HT1080 (cell line): Measurements from ENCODE around the gene NNMT. TPM values are rescaled to one million over a fixed set of nuclear protein-coding genes. Genes with fewer than 3 reads are reported as not detected.
"Not testable (repeated sequence)": the region's sequence is repeated elsewhere in the genome, so short reads cannot be mapped to it uniquely, and the experiment has no call there.

Source experiments
- DNase-seq: peaks from one replicate; pipeline ENCODE4 v3.0.0-alpha.2; 2015; ENCODE audit warnings: low read depth
- total RNA-seq: library from RNA; depleted of rRNA; stranded (reverse); fragments of >200 nt; shearing (Covaris generic); gene quantifications from 2 replicates; pipeline ENCODE4 v1.2.3, GENCODE V29; 2014

NNMT gene
- total RNA-seq, 1 experiment from 2014 or later = 162 TPM

DNA sequence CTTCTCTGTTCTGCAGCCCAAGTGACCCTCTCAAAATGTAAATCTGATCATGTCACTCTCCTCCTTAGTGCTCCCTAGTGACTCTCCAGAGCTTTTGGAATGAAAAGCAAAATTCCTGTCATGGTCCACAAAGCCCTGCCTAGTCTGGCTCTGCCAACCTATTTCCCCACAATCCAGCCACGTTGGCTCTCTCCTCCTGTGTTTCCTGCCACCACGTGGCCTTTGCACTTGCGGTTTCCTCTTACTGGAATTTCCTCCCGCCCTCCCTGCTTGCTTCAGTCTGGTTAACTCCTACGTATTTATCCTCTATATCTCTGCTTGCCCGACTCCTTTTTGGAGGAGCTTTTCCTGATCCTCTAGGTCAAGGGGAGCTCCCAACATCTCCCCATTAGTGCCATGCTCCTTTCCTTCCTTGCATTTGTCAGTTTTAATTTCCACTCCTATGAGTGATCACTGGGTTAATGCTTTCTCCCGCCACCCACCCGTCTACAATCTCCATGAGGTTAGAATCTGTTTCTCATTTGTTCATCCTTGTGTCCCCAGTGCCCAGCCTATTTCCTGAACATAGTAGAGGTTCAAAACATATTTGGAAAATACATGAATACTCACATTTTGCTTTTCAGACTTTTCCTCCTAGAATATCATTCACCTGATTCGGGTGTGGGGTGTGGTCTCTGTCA, 11.5 kb downstream of the NNMT start:
- peak; percentile 88 for DNase-seq

- DNase-seq = no peak
These were observed 12.5 kb downstream of the NNMT start for GRCh38 chr11:114308689-114309089.

GRCh38 chr11:114309517-114309916, 13.3 kb downstream of the NNMT start:
- no peak for DNase-seq

- no peak for DNase-seq
These were observed 13.9 kb downstream of the NNMT start for GRCh38 chr11:114310095-114310494.

- DNase-seq = no peak
These were observed 15.7 kb downstream of the NNMT start for GRCh38 chr11:114311946-114312345.

DNA sequence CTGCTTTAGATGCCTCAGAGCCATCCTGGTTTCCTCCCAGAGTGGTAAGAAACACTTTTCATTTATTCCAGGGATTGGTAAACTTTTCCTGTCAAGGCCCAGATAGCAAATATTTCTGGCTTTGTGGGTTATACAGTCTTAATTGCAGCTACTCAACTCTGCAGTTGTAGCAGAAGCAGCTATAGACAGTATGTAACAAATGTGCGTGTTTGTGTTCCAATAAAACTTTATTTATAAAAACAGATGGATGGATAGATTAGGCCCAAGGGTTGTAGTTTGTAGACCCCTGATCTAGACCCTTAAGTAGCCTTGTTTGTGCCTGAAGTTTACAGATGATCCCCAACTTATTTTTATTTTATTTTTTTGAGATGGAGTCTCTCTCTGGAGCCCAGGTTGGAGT, 17.9 kb downstream of the NNMT start:
- DNase-seq = no peak

- no peak for DNase-seq
These were observed 19.7 kb downstream of the NNMT start for GRCh38 chr11:114315749-114316368.

DNA sequence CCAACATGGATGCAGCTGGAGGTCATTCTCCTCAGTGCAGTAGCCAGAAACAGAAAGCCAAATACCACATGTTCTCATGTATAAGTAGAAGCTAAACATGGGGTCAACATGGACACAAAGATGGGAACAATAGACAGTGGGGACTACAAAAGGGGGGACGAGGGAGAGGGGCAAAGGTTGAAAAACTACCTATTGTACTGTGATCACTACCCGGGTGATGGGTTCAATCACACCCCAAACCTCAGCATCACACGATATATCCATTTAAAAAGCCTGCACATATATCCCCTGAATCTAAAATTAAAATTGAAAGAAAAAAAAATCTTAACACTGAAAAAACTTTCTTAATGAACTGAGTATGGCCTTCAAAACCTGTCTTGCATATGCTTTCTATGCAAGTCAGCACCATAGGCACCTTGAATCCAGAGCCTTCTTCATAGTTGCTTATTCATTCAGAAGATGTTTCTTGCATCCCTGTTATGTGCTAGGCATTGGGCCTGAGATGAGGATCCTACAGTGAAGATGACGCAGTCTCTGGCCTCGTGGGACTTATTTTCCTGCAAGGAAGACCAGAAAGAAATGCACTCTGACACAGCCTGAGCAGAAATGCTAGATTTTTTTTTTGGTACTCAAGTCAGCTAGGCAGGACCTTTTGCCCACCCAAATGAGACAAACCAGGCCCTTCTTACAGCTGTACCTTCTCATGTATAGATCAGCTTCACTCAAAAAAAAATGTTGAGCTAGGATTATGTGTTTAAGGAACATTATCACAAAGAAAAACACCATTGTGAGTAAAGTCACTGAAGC, 21.0 kb downstream of the NNMT start:
- DNase-seq = no peak

DNA sequence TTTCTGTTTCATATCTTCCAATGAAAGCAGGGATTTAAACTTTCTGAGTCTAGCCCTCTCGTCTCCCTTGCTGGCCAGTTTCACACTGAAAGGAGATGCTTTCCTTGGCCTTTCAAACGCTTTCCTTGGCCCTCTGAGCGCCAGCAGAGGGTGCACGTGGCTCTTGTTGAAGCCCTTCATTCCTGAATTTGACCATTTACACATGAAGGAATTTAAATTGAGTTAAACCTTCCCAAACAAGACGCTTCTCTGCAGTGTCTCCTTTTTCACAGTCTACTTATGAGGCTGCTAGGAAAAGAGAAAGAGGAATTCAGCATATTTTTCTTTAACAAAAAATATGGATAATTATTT, 21.6 kb downstream of the NNMT start:
- DNase-seq = peak; percentile 45

DNA sequence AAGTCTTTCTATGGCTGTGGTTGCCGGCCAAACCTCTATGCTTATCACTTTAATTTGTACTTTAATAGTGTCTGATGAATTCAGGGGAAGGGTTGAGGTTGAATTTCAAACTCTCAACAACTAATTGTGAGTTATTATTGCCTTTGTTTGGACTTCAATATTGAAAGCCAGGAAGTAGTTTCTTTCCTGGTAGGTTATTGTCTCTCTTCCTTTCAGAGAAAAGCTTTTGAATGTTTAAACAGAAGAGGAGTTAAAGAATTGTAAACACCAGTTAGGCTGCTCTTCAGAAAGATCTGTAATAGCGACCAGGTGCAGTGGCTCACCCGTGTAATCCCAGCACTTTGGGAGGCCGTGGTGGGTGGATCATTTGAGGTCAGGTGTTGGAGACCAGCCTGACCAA, 22.2 kb downstream of the NNMT start:
- no peak for DNase-seq

- DNase-seq = no peak
These were observed 23.6 kb downstream of the NNMT start for GRCh38 chr11:114319716-114320328.

- DNase-seq = peak; percentile 74
These were observed 25.5 kb downstream of the NNMT start for GRCh38 chr11:114321621-114322257.

GRCh38 chr11:114322934-114323333, 26.7 kb downstream of the NNMT start:
- no peak for DNase-seq

DNA sequence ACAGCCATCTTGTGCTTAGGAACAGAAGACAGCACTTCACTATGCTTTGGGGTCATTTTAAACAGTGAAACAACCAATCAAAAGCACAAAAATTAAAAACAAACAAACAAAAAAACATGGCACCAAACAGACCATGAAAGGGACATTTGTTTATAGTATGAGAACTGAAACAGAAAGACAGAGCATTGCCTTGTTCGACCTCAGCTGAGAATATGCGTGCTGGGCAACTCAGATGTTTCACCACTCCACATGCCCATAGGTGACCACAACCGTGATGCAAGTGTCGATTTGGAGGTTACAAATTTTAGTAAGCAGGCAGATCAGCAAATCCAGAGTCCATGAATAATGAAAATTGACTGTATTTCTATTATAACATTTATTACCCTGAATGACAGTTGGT, 30.0 kb downstream of the NNMT start:
- DNase-seq = no peak

GRCh38 chr11:114326776-114327175, 30.6 kb downstream of the NNMT start:
- DNase-seq = no peak

- no peak for DNase-seq
These were observed 34.2 kb downstream of the NNMT start for GRCh38 chr11:114330373-114330772.

GRCh38 chr11:114340311-114341131, 44.3 kb downstream of the NNMT start:
- peak; percentile 66 for DNase-seq

GRCh38 chr11:114341667-114342066, 45.5 kb downstream of the NNMT start:
- DNase-seq = not testable (repeated sequence)

GRCh38 chr11:114342476-114342875, 46.3 kb downstream of the NNMT start:
- no peak for DNase-seq

DNA sequence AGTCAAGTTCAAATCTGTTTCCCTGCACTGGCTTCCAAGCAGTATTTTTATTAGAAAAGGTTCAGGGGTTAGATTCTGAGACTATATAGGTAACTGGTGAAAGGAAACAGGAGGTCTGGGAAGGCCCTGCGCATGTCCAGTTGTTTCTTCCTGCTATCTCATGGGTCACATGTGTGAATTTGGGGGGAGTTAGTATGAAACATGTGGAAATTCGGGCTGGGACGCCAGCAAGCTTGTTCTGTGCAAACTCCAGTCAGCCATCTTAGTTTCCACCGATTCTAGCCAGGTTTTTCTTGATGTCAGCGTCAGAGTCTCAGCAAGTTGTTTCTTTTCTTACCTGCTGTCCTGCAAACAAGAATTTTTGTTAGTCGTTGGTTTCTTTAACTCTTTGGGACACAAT, 46.8 kb downstream of the NNMT start:
- DNase-seq = no peak

DNA sequence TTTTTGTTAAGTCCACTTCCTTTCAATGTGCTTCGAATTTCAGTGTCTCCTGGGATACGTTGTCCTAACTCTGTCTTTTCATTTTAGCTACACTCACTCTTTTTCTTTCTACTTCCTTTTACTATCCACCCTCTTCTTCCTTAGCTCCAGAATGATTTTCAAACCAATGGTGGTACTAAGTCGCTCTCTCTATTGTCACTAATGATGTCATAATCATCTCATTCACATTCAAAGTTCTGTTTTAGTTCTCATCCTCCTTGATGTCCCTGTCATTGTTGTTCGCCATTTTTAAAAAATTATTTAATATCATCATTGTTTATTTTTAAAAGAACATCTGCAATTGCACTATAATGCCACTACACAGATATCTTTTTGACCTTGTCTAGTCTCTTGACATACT, 47.3 kb downstream of the NNMT start:
- DNase-seq = no peak
